ENCODE results near the gene C10orf105.

Gene C10orf105

DNA sequence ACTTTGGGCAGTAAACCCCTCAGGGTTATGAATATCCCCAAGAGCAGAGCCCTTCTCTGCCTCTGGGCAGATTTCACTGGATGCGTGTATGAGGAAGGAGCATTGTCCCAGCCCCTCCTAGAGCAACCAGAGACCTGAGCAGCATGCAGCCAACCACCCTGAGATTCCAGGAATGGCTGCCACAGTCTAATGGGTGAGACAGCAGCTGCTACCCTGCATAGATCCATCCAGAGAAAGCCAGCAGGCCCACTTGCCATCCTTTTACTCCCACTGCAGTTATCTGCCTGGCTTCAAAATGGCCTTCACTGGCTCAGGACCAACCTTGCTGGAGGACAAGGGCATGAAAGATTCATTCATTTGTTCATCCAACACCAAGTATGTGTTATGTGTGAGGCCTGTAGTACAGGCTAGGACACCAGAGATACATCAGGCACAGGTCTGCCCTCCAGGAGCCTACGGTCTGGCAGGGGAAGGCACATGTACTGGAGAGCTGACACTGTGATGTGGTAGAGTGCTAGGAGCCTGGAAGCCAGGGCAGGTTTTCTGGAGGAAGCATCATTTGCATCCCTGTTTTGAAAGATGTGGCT is 26.2 kb upstream of the C10orf105 start:
- no peak overlapping the region for H3K27ac ChIP-seq
- no peak overlapping the region for H3K4me2 ChIP-seq (ENCODE audit: low read length)
- no peak overlapping the region for H2AFZ ChIP-seq

DNA sequence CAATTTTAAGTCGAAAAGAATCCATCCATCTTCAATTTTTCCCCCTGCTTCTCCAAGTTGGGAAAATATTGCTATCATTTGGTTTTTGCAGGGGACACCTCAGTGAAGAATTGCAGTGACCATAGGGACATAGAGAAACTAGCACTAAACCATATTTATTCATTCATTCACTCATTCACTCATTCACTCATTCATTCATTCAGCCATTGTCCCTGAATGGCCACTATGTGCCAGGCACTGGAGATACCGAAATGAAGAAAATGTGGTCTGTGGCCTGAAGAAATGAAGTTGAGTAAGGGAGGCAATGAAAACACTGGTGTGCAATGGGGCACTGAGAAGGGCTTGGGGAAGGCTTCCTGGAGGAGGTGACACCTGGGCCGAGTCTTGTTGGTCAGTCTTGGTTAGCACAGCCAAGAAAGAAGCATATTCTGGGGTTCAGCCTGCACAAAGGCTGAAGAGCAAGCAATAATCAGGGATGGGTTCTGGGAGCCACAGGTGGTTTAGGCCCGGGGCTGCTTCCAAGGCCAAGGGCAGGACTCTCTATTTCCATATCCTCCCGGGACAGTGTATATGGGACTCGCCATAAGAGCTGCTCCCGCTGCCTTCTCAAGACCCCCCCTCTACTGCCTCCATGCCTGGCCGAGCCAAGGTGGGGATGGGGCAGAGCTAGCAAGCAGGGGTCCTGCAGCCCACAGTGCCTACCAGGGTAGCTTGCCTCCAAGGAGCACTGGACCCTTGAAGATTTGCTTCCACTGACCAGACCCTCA is 25.5 kb upstream of the C10orf105 start:
- no peaks in the 10 kb centered on the region for H3K27me3 ChIP-seq (ENCODE audit: control insufficient read depth, insufficient read depth, low read length)
- no peaks in the 10 kb centered on the region for H3K9me3 ChIP-seq (ENCODE audit: control insufficient read depth, low read length)
- H3K79me2 ChIP-seq, result no peaks in the 10 kb centered on the region
- no peak for TF ChIP-seq CTCF (IDR thresholded peaks at IDR 0.05)
- H3K9ac ChIP-seq, result no peak overlapping the region
- H3K27ac ChIP-seq, result no peak overlapping the region
- no peak overlapping the region for H3K4me3 ChIP-seq (ENCODE audit: low read depth, low read length)
- H2AFZ ChIP-seq, result no peak overlapping the region
- no peaks in the 10 kb centered on the region for H3K36me3 ChIP-seq (ENCODE audit: control insufficient read depth, insufficient read depth, low read length)
- no peaks in the 10 kb centered on the region for H3K4me1 ChIP-seq
- H3K4me2 ChIP-seq (ENCODE audit: low read length), result no peak overlapping the region

More for the DNA sequence above, 26.2 kb upstream of the C10orf105 start:
- Histone ChIP-seq H3K27me3 (ENCODE audit: control insufficient read depth, insufficient read depth, low read length) (no peaks in the 10 kb centered on the region), H3K9me3 (ENCODE audit: control insufficient read depth, low read length) (no peaks in the 10 kb centered on the region), H3K79me2 (no peaks in the 10 kb centered on the region), H3K36me3 (ENCODE audit: control insufficient read depth, insufficient read depth, low read length) (no peaks in the 10 kb centered on the region), H3K4me1 (no peaks in the 10 kb centered on the region), H3K9ac (no peak overlapping the region), H3K4me3 (ENCODE audit: low read depth, low read length) (no peak overlapping the region)
- TF ChIP-seq CTCF (IDR thresholded peaks at IDR 0.05), result no peak

- H3K27me3 ChIP-seq (ENCODE audit: control insufficient read depth, insufficient read depth, low read length), result no peaks in the 10 kb centered on the region
- H3K9ac ChIP-seq, result no peak overlapping the region
- H3K4me2 ChIP-seq (ENCODE audit: low read length), result no peak overlapping the region
- no peaks in the 10 kb centered on the region for H3K79me2 ChIP-seq
- no peaks in the 10 kb centered on the region for H3K9me3 ChIP-seq (ENCODE audit: control insufficient read depth, low read length)
- no peak overlapping the region for H2AFZ ChIP-seq
- no peak overlapping the region for H3K27ac ChIP-seq
- TF ChIP-seq CTCF (IDR thresholded peaks at IDR 0.05), result no peak
- no peaks in the 10 kb centered on the region for H3K4me1 ChIP-seq
- H3K4me3 ChIP-seq (ENCODE audit: low read depth, low read length), result no peak overlapping the region
- no peaks in the 10 kb centered on the region for H3K36me3 ChIP-seq (ENCODE audit: control insufficient read depth, insufficient read depth, low read length)
Measured at GRCh38 chr10:71743866-71744265, 24.3 kb upstream of the C10orf105 start.

GRCh38 chr10:71743089-71743838 is 23.7 kb upstream of the C10orf105 start:
- Histone ChIP-seq H3K4me2 (ENCODE audit: low read length) (no peak overlapping the region), H3K79me2 (no peaks in the 10 kb centered on the region), H3K9ac (no peak overlapping the region), H3K4me3 (ENCODE audit: low read depth, low read length) (no peak overlapping the region), H2AFZ (no peak overlapping the region), H3K27ac (no peak overlapping the region), H3K27me3 (ENCODE audit: control insufficient read depth, insufficient read depth, low read length) (no peaks in the 10 kb centered on the region), H3K4me1 (no peaks in the 10 kb centered on the region), H3K9me3 (ENCODE audit: control insufficient read depth, low read length) (no peaks in the 10 kb centered on the region), H3K36me3 (ENCODE audit: control insufficient read depth, insufficient read depth, low read length) (no peaks in the 10 kb centered on the region)
- no peak for TF ChIP-seq CTCF (IDR thresholded peaks at IDR 0.05)

Measured in parathyroid adenoma (tissue), 2 donors.